ENCODE data around the gene LRBA.
"Not testable (repeated sequence)": the region's sequence is repeated elsewhere in the genome, so short reads cannot be mapped to it uniquely, and the experiment has no call there.

Gene LRBA

DNA sequence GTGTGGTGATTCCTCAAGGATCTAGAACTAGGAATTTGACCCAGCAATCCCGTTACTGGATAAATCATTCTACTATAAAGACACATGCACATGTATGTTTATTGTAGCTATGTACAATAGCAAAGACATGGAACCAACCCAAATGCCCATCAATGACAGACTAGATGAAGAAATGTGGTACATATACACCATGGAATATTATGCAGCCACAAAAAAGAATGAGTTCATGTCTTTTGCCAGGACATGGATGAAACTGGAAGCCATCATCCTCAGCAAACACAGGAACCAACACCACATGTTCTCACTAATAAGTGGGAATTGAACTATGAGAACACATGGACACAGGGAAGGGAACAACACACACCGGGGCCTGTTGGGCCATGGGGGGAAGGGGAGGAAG lies 450.1 kb downstream of the LRBA start:
- not testable (repeated sequence) for H3K4me1 Mint-ChIP-seq (ENCODE audit: low read depth); DNase-seq (ENCODE audit: low spot score); H3K36me3 Mint-ChIP-seq (ENCODE audit: low read depth); H3K27me3 Mint-ChIP-seq (ENCODE audit: low read depth); H3K4me3 Mint-ChIP-seq; H3K27ac Mint-ChIP-seq
- H3K9me3 Mint-ChIP-seq = peaks cover 13% of the 10 kb centered on the region

- DNase-seq (ENCODE audit: low spot score) = no peak
- H3K27ac Mint-ChIP-seq = no peak overlapping the region
- H3K9me3 Mint-ChIP-seq = peaks cover 13% of the 10 kb centered on the region
- H3K4me3 Mint-ChIP-seq = no peak overlapping the region
- H3K27me3 Mint-ChIP-seq (ENCODE audit: low read depth) = no peaks in the 10 kb centered on the region
- no peaks in the 10 kb centered on the region for H3K4me1 Mint-ChIP-seq (ENCODE audit: low read depth)
- H3K36me3 Mint-ChIP-seq (ENCODE audit: low read depth) = peaks cover 8% of the 10 kb centered on the region
Observed at GRCh38 chr4:150562751-150563150, 452.3 kb downstream of the LRBA start.

- H3K4me3 Mint-ChIP-seq = no peak overlapping the region
- DNase-seq (ENCODE audit: low spot score) = no peak
- H3K27ac Mint-ChIP-seq = no peak overlapping the region
- peaks cover 8% of the 10 kb centered on the region for H3K36me3 Mint-ChIP-seq (ENCODE audit: low read depth)
- H3K27me3 Mint-ChIP-seq (ENCODE audit: low read depth) = no peaks in the 10 kb centered on the region
- peaks cover 13% of the 10 kb centered on the region for H3K9me3 Mint-ChIP-seq
- no peaks in the 10 kb centered on the region for H3K4me1 Mint-ChIP-seq (ENCODE audit: low read depth)
Observed at GRCh38 chr4:150562250-150562649, 452.8 kb downstream of the LRBA start.

DNA sequence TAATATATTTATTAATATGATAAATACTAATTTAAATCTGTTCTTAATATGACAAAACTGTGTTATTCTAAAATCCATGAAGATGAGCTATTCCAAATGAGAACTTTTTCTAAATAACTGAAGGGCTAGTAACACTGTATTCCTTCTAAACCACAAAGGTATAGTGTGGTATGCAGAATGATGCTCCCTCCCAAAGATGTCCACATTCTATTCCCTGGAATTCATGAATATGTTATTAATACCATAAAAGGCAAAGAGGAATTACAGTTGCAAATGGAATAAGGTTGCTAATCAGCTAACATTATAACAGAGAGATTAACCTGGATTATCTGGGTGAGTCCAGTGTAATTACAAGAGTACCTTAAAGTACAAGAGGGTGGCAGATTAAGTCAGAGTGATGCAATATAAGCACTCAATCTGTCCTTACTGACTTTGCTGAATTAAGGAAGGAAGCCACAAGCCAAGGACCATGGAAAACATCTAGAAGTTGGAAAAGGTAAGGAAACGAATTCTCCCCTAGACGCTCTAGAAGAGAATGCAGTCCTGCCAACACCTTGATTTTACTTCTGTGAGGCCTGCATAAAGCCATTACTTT lies 453.8 kb downstream of the LRBA start:
- Mint-ChIP-seq H3K27ac (no peak overlapping the region), H3K36me3 (ENCODE audit: low read depth) (peaks cover 8% of the 10 kb centered on the region), H3K27me3 (ENCODE audit: low read depth) (no peaks in the 10 kb centered on the region), H3K4me1 (ENCODE audit: low read depth) (no peaks in the 10 kb centered on the region), H3K9me3 (peaks cover 13% of the 10 kb centered on the region), H3K4me3 (no peak overlapping the region)
- DNase-seq (ENCODE audit: low spot score) = no peak

DNA sequence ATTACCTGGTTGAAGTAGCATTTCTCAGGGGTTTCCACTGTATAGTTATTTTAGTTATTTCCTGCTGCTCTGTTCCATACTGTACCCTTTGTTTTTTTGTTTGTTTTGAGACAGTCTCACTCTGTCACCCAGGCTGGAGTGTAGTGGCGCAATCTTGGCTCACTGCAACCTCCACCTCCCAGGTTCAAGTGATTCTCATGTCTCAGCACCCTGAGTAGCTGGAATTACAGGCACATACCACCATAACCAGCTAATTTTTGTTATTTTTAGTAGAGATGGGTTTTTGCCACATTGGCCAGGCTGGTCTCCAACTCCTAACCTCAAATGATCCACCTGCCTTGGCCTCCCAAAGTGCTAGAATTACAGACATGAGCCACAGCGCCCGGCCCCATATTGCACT lies 457.3 kb downstream of the LRBA start:
- H3K36me3 Mint-ChIP-seq (ENCODE audit: low read depth); H3K9me3 Mint-ChIP-seq; DNase-seq (ENCODE audit: low spot score); H3K27me3 Mint-ChIP-seq (ENCODE audit: low read depth); H3K4me3 Mint-ChIP-seq; H3K27ac Mint-ChIP-seq; H3K4me1 Mint-ChIP-seq (ENCODE audit: low read depth): not testable (repeated sequence)

DNA sequence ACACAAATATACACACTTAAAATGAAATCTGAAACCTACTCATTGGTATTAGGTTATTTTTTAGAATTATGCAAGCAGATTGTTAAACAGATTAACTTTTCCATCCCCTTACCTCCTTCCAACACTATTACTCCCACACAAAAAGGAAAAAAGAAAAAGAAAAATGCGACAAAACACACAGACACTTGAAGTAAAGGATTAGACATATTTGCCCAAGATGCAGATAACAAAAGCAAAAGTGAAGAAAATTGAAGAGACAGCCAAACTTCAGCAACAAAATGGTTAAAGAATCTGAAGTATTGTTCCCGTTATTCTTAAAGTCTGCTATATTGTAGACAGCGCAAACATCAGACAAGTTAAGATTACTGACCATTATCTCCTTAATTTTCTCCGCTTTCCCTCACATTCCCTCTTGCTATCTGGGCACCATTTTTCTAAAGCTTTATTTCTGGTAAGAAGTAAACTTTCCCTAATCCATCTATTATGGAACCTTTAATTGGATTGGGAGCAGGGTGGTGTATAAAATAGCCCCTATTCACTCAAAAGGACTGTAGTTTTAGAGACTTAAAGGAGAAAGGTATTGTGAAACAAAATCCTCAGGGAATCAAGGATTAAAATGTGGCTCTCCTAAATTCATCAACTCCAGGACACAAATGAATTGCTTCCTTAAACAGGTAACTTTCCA lies 467.8 kb downstream of the LRBA start:
- Mint-ChIP-seq H3K9me3 (peaks cover 2% of the 10 kb centered on the region), H3K4me3 (no peak overlapping the region), H3K4me1 (ENCODE audit: low read depth) (no peaks in the 10 kb centered on the region), H3K36me3 (ENCODE audit: low read depth) (peaks cover 3% of the 10 kb centered on the region), H3K27me3 (ENCODE audit: low read depth) (no peaks in the 10 kb centered on the region), H3K27ac (no peak overlapping the region)
- DNase-seq (ENCODE audit: low spot score) = no peak

DNA sequence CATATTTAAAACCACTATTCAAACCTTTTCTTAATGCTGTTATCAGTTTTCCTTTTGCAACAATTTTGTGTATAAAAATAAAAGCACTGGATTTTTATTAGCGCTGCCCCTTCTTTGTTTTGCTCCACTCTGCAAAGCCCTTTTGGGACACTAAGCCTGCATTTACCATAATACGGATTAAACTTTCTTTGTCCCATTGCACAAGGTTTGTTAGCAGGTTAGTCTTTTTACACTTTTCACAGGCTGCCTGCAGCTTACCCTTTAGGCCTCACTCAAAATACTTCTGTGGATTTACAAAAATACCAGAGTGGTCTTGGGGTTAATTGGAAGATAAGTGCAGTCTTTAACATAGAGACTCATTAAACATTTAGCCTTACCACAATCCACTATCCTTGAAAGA lies 468.8 kb downstream of the LRBA start:
- Mint-ChIP-seq H3K27ac (no peak overlapping the region), H3K36me3 (ENCODE audit: low read depth) (no peaks in the 10 kb centered on the region), H3K9me3 (no peaks in the 10 kb centered on the region), H3K4me1 (ENCODE audit: low read depth) (no peaks in the 10 kb centered on the region), H3K27me3 (ENCODE audit: low read depth) (no peaks in the 10 kb centered on the region), H3K4me3 (no peak overlapping the region)
- DNase-seq (ENCODE audit: low spot score) = no peak

GRCh38 chr4:150543042-150543441 lies 472.0 kb downstream of the LRBA start:
- H3K36me3 Mint-ChIP-seq (ENCODE audit: low read depth) = no peaks in the 10 kb centered on the region

DNA sequence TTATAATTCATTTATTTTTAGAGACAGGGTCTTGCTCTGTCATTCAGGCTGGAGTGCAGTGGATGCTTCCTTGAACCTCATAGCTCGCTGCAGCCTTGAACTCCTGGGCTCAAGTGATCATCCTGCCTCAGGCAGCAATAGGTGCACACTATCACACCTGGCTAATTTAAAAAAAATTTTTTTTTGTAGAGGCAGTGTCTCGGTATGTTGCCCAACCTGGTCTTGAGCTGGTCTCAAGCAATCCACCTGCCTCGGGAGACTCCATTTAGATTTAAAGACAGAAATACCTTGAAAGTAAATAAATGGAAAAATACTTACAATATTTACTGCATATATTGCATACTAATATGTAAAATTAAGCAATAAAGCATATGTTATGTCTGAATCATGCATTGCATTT lies 473.4 kb downstream of the LRBA start:
- Mint-ChIP-seq H3K27ac (no peak overlapping the region), H3K27me3 (ENCODE audit: low read depth) (no peaks in the 10 kb centered on the region), H3K36me3 (ENCODE audit: low read depth) (no peaks in the 10 kb centered on the region), H3K4me1 (ENCODE audit: low read depth) (no peaks in the 10 kb centered on the region), H3K4me3 (no peak overlapping the region), H3K9me3 (no peaks in the 10 kb centered on the region)
- no peak for DNase-seq (ENCODE audit: low spot score)

More at GRCh38 chr4:150543042-150543441, 472.0 kb downstream of the LRBA start:
- no peaks in the 10 kb centered on the region for H3K9me3 Mint-ChIP-seq
- no peak overlapping the region for H3K4me3 Mint-ChIP-seq
- no peak overlapping the region for H3K27ac Mint-ChIP-seq
- no peaks in the 10 kb centered on the region for H3K27me3 Mint-ChIP-seq (ENCODE audit: low read depth)
- no peak for DNase-seq (ENCODE audit: low spot score)
- no peaks in the 10 kb centered on the region for H3K4me1 Mint-ChIP-seq (ENCODE audit: low read depth)

DNA sequence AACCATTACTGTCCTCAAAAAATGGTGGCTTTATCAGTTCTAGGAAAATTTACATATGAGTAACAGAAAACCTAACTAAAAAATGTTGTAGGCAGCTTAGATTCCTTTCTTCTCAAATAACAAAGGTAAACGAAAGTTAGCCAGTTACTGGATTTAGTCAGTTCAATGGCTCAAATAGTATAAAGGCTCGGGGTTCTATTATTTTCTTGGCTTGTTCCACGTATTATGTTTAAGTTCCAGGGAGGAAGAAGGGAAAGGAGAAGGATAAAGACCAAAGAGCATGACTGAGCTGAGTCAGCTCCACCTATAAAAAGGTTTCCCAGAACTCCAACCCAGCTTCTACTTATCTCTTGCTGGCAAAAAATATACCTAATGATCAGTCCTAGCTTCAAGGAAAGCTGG lies 474.1 kb downstream of the LRBA start:
- no peaks in the 10 kb centered on the region for H3K4me1 Mint-ChIP-seq (ENCODE audit: low read depth)
- no peak overlapping the region for H3K4me3 Mint-ChIP-seq
- DNase-seq (ENCODE audit: low spot score) = no peak
- H3K27me3 Mint-ChIP-seq (ENCODE audit: low read depth) = no peaks in the 10 kb centered on the region
- no peaks in the 10 kb centered on the region for H3K36me3 Mint-ChIP-seq (ENCODE audit: low read depth)
- H3K9me3 Mint-ChIP-seq = no peaks in the 10 kb centered on the region
- no peak overlapping the region for H3K27ac Mint-ChIP-seq

- H3K9me3 Mint-ChIP-seq = no peaks in the 10 kb centered on the region
- no peaks in the 10 kb centered on the region for H3K4me1 Mint-ChIP-seq (ENCODE audit: low read depth)
- H3K36me3 Mint-ChIP-seq (ENCODE audit: low read depth) = no peaks in the 10 kb centered on the region
- no peak overlapping the region for H3K4me3 Mint-ChIP-seq
- no peaks in the 10 kb centered on the region for H3K27me3 Mint-ChIP-seq (ENCODE audit: low read depth)
- no peak overlapping the region for H3K27ac Mint-ChIP-seq
- no peak for DNase-seq (ENCODE audit: low spot score)
Observed at GRCh38 chr4:150540536-150540935, 474.5 kb downstream of the LRBA start.

DNA sequence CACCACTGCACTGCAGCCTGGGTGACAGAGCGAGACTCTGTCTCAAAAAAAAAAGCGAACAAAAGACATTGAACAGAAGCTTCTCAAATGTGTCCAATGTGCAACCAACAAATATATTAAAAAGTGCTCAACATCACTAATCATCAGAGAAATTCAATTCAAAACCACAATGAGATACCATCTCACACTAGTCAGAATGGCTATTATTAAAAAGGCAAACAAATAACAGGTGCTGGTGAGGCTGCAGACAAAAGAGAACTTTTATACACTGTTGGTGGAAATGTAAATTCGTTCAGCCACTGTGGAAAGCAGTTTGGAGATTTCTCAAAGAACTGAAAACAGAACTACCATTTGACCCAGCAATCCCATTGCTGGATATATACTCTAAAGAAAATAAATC lies 477.2 kb downstream of the LRBA start:
- H3K9me3 Mint-ChIP-seq; DNase-seq (ENCODE audit: low spot score); H3K36me3 Mint-ChIP-seq (ENCODE audit: low read depth); H3K27me3 Mint-ChIP-seq (ENCODE audit: low read depth); H3K4me3 Mint-ChIP-seq; H3K4me1 Mint-ChIP-seq (ENCODE audit: low read depth); H3K27ac Mint-ChIP-seq: not testable (repeated sequence)

DNA sequence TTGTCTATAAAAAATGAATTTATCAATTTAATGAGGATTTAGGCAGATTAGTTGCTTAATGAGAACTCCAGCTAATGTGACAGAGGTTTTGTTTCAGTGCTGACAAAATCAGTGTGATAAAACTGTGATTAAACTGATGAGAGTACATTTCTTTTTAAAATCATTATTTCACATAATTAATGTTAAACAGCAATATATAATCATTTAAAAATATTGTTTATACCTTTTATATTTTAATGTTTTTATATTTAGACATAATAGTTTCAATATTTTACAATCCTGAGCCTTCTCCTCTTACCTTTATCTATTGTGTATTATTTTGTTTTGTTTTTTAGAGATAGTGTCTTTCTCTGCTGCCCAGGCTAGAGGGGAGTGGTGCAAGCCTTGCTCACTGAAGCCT lies 480.3 kb downstream of the LRBA start:
- no peak for DNase-seq (ENCODE audit: low spot score)
- Mint-ChIP-seq H3K9me3 (no peaks in the 10 kb centered on the region), H3K27me3 (ENCODE audit: low read depth) (no peaks in the 10 kb centered on the region), H3K36me3 (ENCODE audit: low read depth) (no peaks in the 10 kb centered on the region), H3K4me3 (no peak overlapping the region), H3K27ac (no peak overlapping the region), H3K4me1 (ENCODE audit: low read depth) (no peaks in the 10 kb centered on the region)

- H3K36me3 Mint-ChIP-seq (ENCODE audit: low read depth) = no peaks in the 10 kb centered on the region
- no peaks in the 10 kb centered on the region for H3K27me3 Mint-ChIP-seq (ENCODE audit: low read depth)
- no peak overlapping the region for H3K4me3 Mint-ChIP-seq
- no peaks in the 10 kb centered on the region for H3K4me1 Mint-ChIP-seq (ENCODE audit: low read depth)
- no peak for DNase-seq (ENCODE audit: low spot score)
- no peaks in the 10 kb centered on the region for H3K9me3 Mint-ChIP-seq
- H3K27ac Mint-ChIP-seq = no peak overlapping the region
Observed at GRCh38 chr4:150533673-150534072, 481.4 kb downstream of the LRBA start.

GRCh38 chr4:150525321-150525868 lies 489.7 kb downstream of the LRBA start:
- no peak overlapping the region for H3K4me3 Mint-ChIP-seq
- H3K36me3 Mint-ChIP-seq (ENCODE audit: low read depth) = no peaks in the 10 kb centered on the region
- DNase-seq (ENCODE audit: low spot score) = no peak
- H3K9me3 Mint-ChIP-seq = peaks cover 7% of the 10 kb centered on the region
- H3K4me1 Mint-ChIP-seq (ENCODE audit: low read depth) = no peaks in the 10 kb centered on the region
- no peak overlapping the region for H3K27ac Mint-ChIP-seq
- no peaks in the 10 kb centered on the region for H3K27me3 Mint-ChIP-seq (ENCODE audit: low read depth)
